H1 (cell line): ENCODE measurements around the gene XKR7. TPM values are rescaled to one million over a fixed set of nuclear protein-coding genes. Genes with fewer than 3 reads are reported as not detected.

Experiments used
- ASH2L ChIP-seq: fragments of 200-600, 300-600 bp; sonication (generic); IDR thresholded peaks from one replicate; pipeline ENCODE4 v1.7.1; 2017; ENCODE audit warnings: low read length
- CHD1 ChIP-seq: IDR thresholded peaks from 2 replicates; pipeline ENCODE4 v1.6.1; 2012; ENCODE audit warnings: low read depth, low read length, improper control_type of control experiment
- CHD2 ChIP-seq: IDR thresholded peaks from 2 replicates; pipeline ENCODE4 v1.6.1; 2012; ENCODE audit warnings: low read length, improper control_type of control experiment
- E2F6 ChIP-seq: IDR thresholded peaks from 2 replicates; pipeline ENCODE4 v1.6.1; 2012; ENCODE audit warnings: inconsistent platforms
- EP300 ChIP-seq, 2 experiments: IDR thresholded peaks; 1 replicate in 1 of 2; 2 replicates in 1 of 2; pipeline ENCODE4 v1.6.1; 2011 to 2012; ENCODE audit warnings: low read depth in 2 of 2, low read length in 2 of 2, mild to moderate bottlenecking in 2 of 2, borderline replicate concordance in 1 of 2, inconsistent platforms in 1 of 2, moderate library complexity in 1 of 2
- GABPA ChIP-seq: IDR thresholded peaks from 2 replicates; pipeline ENCODE4 v1.6.1; 2011; ENCODE audit warnings: mild to moderate bottlenecking, low read length, moderate library complexity, borderline replicate concordance; ENCODE audit not compliant: insufficient read depth
- GTF2F1 ChIP-seq: IDR thresholded peaks from 2 replicates; pipeline ENCODE4 v1.6.1; 2012; ENCODE audit warnings: low read depth, low read length, improper control_type of control experiment, borderline replicate concordance
- HDAC2 ChIP-seq, 2 experiments: fragments of 300-600 bp in 1 of 2; sonication (generic) in 1 of 2; IDR thresholded peaks; 2 replicates each; pipeline ENCODE4 v1.6.1; 2011 to 2012; ENCODE audit warnings: low read depth in 2 of 2, low read length in 2 of 2, mild to moderate bottlenecking in 2 of 2, moderate library complexity in 2 of 2, borderline replicate concordance in 1 of 2, inconsistent platforms in 1 of 2
- KDM4A ChIP-seq: IDR thresholded peaks from one replicate; pipeline ENCODE4 v1.7.1; 2012; ENCODE audit warnings: low read depth, mild to moderate bottlenecking, moderate library complexity, low read length, inconsistent platforms; ENCODE audit not compliant: severe bottlenecking
- KDM5A ChIP-seq: fragments of 200-600 bp; IDR thresholded peaks from 2 replicates; pipeline ENCODE4 v1.7.1; 2012; ENCODE audit warnings: mild to moderate bottlenecking, low read length, inconsistent platforms, mixed read lengths
- MAFK ChIP-seq: IDR thresholded peaks from 2 replicates; pipeline ENCODE4 v1.6.1; 2012; ENCODE audit warnings: low read depth, mild to moderate bottlenecking, improper control_type of control experiment, low read length
- MAX ChIP-seq: IDR thresholded peaks from 2 replicates; pipeline ENCODE4 v1.6.1; 2012; ENCODE audit warnings: inconsistent platforms
- NANOG ChIP-seq: IDR thresholded peaks from 2 replicates; pipeline ENCODE4 v1.6.1; 2011; ENCODE audit warnings: low read length, low read depth, mild to moderate bottlenecking, inconsistent platforms; ENCODE audit not compliant: insufficient read depth, poor library complexity, severe bottlenecking
- NRF1 ChIP-seq: IDR thresholded peaks from 2 replicates; pipeline ENCODE4 v1.6.1; 2011; ENCODE audit warnings: mild to moderate bottlenecking, low read depth, low read length, improper control_type of control experiment
- PHF8 ChIP-seq: fragments of 200-600 bp; sonication (generic); conservative IDR thresholded peaks from 2 replicates; pipeline ENCODE4 v1.7.1; 2012; ENCODE audit warnings: low read depth, mild to moderate bottlenecking, inconsistent platforms, low read length, moderate library complexity
- POLR2A ChIP-seq, 2 experiments: IDR thresholded peaks; 1 replicate in 1 of 2; 2 replicates in 1 of 2; pipeline ENCODE4 v1.6.1; 2011; ENCODE audit warnings: low read depth in 2 of 2, low read length in 2 of 2, mild to moderate bottlenecking in 2 of 2; ENCODE audit errors: control extremely low read depth in 1 of 2
- POLR2AphosphoS5 ChIP-seq: IDR thresholded peaks from 2 replicates; pipeline ENCODE4 v1.6.1; 2011; ENCODE audit warnings: low read depth, low read length
- RXRA ChIP-seq: IDR thresholded peaks from 2 replicates; pipeline ENCODE4 v1.6.1; 2011; ENCODE audit warnings: low read depth, mild to moderate bottlenecking, low read length, moderate library complexity; ENCODE audit not compliant: insufficient read depth
- SAP30 ChIP-seq: fragments of 300-600 bp; sonication (generic); IDR thresholded peaks from 2 replicates; pipeline ENCODE4 v1.7.1; 2012; ENCODE audit warnings: low read length, moderate library complexity, mild to moderate bottlenecking, inconsistent platforms; ENCODE audit not compliant: insufficient read depth, insufficient replicate concordance
- SIRT6 ChIP-seq: IDR thresholded peaks from one replicate; pipeline ENCODE4 v1.7.1; 2012; ENCODE audit warnings: low read length, inconsistent platforms
- SP1 ChIP-seq: IDR thresholded peaks from 2 replicates; pipeline ENCODE4 v1.6.1; 2011; ENCODE audit warnings: low read depth, low read length
- TCF12 ChIP-seq: IDR thresholded peaks from 2 replicates; pipeline ENCODE4 v1.6.1; 2011; ENCODE audit warnings: low read depth, mild to moderate bottlenecking, low read length
- polyA plus RNA-seq, 7 experiments: library from polyadenylated mRNA; depleted of rRNA in 3 of 7; stranded (reverse) in 5 of 7; unstranded in 2 of 7; fragments of >200 nt in 5 of 7; fragments of 200-250 nt in 2 of 7; gene quantifications; 1 replicate in 5 of 7; 2 replicates in 1 of 7; 4 replicates in 1 of 7; pipeline versions ENCODE4 v1.2.1 to v1.2.3, GENCODE V29; 2011 to 2013; ENCODE audit warnings: missing spikeins in 2 of 7, mixed read lengths in 2 of 7
- total RNA-seq: library from RNA; stranded (reverse); fragmentation: NEBNext Ultra II Directional; extraction: Animal tissue kit (Norgen Biotek cat#: 25700); gene quantifications from 2 replicates; pipeline ENCODE4 v1.2.1, GENCODE V29; 2021

Gene XKR7
- total and polyA plus RNA-seq, 2 of the 8 experiments (the other 6 are each of a cell fraction or from before 2014, with no cell fraction given) = 1.8 to 2.4 TPM

GRCh38 chr20:31951530-31952453, 16.2 kb upstream of the XKR7 start, which contains the start of gene PDRG1 (continued):
- no peak for TF ChIP-seq EP300 (IDR thresholded peaks at IDR 0.05; ENCODE audit: borderline replicate concordance in 1 of 2, low read depth in 2 of 2, low read length in 2 of 2)
- peak; percentile 92 for TF ChIP-seq PHF8
- peak in 1 of 2 experiments; percentile 97; a peak in 2 of 4 replicates for TF ChIP-seq HDAC2 (IDR thresholded peaks at IDR 0.05; ENCODE audit: borderline replicate concordance in 1 of 2, low read depth in 2 of 2, low read length in 2 of 2)
- peak; percentile 55 for TF ChIP-seq NANOG
- no peak for TF ChIP-seq CHD1
- peak; percentile 42; the same call in 1 of the 2 replicates for TF ChIP-seq TCF12
- peak; percentile 36 for TF ChIP-seq SAP30
- peak; percentile 87 for TF ChIP-seq SP1
- peak; percentile 99 for TF ChIP-seq KDM4A
- peak; percentile 34 for TF ChIP-seq MAX
- TF ChIP-seq SIRT6 = peak; percentile 9
- TF ChIP-seq GABPA = peak; percentile 60; the same call in 1 of the 2 replicates
- TF ChIP-seq ASH2L = peak; percentile 81
- TF ChIP-seq CHD2 = peak; percentile 99
- TF ChIP-seq GTF2F1 = peak; percentile 74; the same call in 1 of the 2 replicates
- peak; percentile 92 for TF ChIP-seq POLR2AphosphoS5
- TF ChIP-seq NRF1 = peak; percentile 99
- TF ChIP-seq E2F6 = 0 out of 2 replicates have a peak, but pooled peaks have one; percentile 31
- no peak for TF ChIP-seq MAFK
- no peak for TF ChIP-seq RXRA
- peak; percentile 77 to 91 for TF ChIP-seq POLR2A (IDR thresholded peaks at IDR 0.05; ENCODE audit: control extremely low read depth in 1 of 2, low read depth in 2 of 2, low read length in 2 of 2)
- no peak for TF ChIP-seq KDM5A
